ENCODE measurements around the gene NLRP13.

DNA sequence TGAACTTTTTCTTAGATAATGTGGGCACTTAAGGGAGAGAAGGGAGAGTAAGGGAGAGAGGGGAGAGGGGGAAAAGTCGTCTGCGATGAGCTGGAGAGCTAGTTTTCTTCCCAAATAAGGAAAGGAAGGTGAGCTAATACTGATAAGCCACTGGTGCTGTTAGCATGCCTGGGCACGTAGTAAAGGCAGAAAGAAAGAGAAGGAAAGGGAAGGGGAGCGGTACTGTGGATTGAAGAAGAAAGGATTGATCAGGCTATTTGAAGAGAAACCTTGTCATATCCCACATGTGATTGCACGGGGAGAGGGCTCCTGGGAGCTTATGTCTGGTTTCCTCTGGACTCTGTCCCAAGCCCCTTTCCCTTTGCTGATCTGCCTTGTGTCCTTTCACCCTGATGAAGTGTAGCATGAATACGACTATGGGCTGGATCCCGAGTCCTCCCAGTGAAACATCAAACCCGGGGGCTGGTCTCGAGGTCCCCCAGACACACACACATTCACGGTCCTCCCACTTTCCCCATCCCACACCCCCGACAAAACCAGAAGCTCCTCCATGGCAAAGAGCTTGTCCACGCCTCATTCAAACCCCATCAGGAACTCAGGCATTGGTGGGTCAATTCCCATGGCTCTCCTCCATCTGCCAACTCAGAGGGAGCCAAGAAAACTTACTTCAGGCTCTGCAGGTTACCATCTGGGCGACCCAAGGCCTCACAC lies 30.6 kb downstream of the NLRP13 start:
- TF ChIP-seq POLR2AphosphoS5 (IDR thresholded peaks at IDR 0.05; ENCODE audit: low read depth, low read length) (no peak), TAF1 (IDR thresholded peaks at IDR 0.05; ENCODE audit: low read depth, low read length) (no peak), POLR2A (IDR thresholded peaks at IDR 0.05; ENCODE audit: control extremely low read depth in 1 of 2, low read depth in 2 of 2, low read length in 2 of 2) (no peak), TCF12 (IDR thresholded peaks at IDR 0.05; ENCODE audit: low read depth, low read length) (no peak)
- TF ChIP-seq, protein P1, sequence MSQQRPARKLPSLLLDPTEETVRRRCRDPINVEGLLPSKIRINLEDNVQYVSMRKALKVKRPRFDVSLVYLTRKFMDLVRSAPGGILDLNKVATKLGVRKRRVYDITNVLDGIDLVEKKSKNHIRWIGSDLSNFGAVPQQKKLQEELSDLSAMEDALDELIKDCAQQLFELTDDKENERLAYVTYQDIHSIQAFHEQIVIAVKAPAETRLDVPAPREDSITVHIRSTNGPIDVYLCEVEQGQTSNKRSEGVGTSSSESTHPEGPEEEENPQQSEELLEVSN (IDR thresholded peaks at IDR 0.05): no peak
- TF ChIP-seq, protein P2, sequence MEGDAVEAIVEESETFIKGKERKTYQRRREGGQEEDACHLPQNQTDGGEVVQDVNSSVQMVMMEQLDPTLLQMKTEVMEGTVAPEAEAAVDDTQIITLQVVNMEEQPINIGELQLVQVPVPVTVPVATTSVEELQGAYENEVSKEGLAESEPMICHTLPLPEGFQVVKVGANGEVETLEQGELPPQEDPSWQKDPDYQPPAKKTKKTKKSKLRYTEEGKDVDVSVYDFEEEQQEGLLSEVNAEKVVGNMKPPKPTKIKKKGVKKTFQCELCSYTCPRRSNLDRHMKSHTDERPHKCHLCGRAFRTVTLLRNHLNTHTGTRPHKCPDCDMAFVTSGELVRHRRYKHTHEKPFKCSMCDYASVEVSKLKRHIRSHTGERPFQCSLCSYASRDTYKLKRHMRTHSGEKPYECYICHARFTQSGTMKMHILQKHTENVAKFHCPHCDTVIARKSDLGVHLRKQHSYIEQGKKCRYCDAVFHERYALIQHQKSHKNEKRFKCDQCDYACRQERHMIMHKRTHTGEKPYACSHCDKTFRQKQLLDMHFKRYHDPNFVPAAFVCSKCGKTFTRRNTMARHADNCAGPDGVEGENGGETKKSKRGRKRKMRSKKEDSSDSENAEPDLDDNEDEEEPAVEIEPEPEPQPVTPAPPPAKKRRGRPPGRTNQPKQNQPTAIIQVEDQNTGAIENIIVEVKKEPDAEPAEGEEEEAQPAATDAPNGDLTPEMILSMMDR (IDR thresholded peaks at IDR 0.05; ENCODE audit: control extremely low read depth in 1 of 3, insufficient read depth in 1 of 3, low read depth in 1 of 3, low read length in 3 of 3): no peak

Data from H1 (cell line).